Skin of body (tissue), 2 donors: ENCODE measurements around the gene C19orf25. TPM values are rescaled to one million over a fixed set of nuclear protein-coding genes. Genes with fewer than 3 reads are reported as not detected.
"Not testable (repeated sequence)": the region's sequence is repeated elsewhere in the genome, so short reads cannot be mapped to it uniquely, and the experiment has no call there.

Experiments
- DNase-seq: peaks from one replicate; lab custom pipeline; 2025; lab: John Stamatoyannopoulos, UW
- total RNA-seq: library from RNA; depleted of rRNA; stranded (reverse); fragments of >200 nt; gene quantifications from one replicate; pipeline ENCODE4 v1.2.3, GENCODE V29; 2014

The C19orf25 gene
- 11.6 TPM for total RNA-seq

DNA sequence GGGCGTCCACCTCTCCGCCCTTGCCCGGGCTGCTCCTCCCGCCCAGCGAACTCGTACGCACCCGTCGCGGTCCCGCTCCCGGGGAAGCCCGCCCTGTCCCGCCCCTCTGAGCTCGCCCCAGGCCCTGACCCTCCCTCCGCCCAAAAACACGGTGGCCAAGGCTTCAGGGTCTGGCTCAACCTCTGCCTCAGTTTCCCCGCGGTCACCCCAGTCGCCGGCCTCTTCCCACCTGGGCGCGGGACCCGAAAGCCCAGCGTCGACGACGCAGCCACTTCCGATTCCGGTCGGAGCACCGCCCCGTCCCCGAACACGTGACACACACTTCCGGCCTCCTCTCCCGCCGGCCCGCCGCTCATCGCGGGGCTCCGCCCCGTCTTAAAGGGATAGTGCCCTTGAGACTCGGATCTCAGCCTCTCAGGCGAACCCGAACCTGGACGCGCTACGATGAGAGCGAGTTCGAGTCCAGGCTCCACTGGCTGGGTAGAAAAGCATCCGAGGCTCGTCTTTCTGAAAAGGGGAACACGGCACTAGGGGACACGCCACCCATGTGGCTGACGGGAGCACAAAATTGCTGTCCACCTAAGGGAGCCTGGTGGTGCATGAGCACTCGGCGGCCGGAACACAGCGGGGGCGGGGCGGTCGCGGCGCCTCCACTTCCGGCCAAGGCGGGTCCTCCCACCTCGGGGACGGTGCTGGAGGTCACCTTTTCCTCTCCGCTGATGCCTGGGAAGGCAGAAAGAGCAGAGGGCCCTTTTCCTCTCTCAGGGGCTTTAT is at the start of gene C19orf25:
Gene C19orf25 (minus strand): TSS at position 282 of the 774 bp plus-strand sequence. CDS start 312 bp downstream, outside the sequence.
- peak; percentile 84 for DNase-seq

- DNase-seq, result no peak
These were observed 48.8 kb upstream of the C19orf25 start for GRCh38 chr19:1527650-1528309.

GRCh38 chr19:1526979-1527649 is 48.1 kb upstream of the C19orf25 start:
- DNase-seq, result no peak

- no peak for DNase-seq
These were observed 47.2 kb upstream of the C19orf25 start for GRCh38 chr19:1526066-1526778.

DNA sequence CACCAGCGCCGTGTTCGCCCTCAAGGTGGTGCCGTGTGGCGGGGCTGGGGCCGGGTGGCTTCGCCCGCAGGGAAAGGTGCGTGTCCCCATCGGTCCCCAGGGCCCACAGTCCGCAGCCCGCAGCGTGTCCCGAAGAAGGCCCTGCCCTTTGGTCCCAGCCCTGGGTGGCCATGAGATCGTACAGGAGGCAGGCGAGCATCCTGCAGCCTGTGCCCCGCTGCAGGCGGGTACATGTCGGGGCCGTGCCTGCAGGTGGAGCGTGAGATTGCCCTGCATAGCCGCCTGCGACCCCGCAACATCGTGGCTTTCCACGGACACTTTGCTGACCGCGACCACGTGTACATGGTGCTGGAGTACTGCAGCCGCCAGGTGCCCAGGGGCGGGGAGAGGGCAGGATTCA is 46.3 kb upstream of the C19orf25 start:
- no peak for DNase-seq

DNA sequence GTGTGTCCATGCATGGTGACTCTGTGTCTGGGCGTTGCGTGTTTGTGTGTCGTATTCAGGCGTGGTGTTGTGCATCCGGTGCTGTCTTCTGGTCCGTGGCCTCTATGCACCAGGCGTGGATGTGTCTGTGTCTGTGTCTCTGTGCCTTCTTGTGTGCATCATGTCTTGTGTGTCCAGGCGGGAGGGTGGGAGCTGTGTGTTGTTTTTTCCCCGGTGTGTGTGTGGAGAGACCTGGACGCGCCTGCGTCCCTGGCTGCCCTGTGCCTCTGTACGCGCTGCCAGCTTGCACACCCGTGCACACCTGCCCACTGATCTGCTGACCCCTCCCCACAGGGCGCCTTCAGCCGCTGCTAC is 45.9 kb upstream of the C19orf25 start:
- no peak for DNase-seq

- no peak for DNase-seq
These were observed 45.4 kb upstream of the C19orf25 start for GRCh38 chr19:1524287-1524971.

DNA sequence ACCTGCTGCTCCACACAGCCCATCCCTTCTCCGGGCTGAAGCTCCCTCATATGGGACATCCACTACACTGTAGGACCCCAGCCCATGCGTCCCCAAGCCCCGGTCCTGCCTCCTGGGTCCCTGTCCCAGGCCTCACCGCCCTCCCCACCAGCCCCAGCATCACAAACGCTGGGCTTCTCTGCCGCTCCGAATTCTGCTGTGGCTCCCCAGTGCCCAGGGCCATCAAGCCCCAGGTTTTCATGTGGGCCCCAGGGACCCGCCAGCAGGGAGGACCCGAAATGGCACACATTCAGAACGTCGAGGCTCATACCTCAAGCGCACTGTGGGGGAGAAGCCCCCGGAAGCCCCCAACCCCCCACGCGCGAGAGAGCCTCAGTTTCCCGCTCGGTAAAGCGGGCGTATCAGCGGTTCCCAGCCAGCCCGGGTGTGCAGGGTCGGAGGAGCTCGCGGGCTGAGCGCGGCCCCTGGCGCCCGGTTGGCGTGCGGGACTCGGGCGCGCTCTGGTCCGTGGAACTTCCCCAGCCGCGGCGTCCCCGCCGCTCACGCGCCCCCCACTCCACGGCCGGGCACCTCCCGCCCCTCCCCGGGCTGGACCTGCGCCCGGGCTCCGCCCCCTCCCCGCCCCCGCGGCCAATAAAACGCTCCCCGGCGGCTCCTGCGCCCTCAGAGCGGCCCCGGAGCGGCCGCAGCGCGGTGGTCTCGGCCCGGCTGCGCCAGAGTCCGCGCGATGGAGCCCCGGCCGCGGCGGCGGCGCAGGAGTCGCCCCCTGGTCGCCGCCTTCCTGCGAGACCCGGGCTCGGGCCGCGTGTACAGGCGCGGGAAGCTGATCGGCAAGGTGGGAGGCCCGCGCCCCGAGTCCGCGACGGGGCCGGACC is 44.6 kb upstream of the C19orf25 start, which contains the start of gene PLK5:
Gene PLK5 (plus strand): TSS at position 666 of the 875 bp plus-strand sequence. CDS start 2,920 bp downstream, outside the sequence.
- DNase-seq, result no peak

DNA sequence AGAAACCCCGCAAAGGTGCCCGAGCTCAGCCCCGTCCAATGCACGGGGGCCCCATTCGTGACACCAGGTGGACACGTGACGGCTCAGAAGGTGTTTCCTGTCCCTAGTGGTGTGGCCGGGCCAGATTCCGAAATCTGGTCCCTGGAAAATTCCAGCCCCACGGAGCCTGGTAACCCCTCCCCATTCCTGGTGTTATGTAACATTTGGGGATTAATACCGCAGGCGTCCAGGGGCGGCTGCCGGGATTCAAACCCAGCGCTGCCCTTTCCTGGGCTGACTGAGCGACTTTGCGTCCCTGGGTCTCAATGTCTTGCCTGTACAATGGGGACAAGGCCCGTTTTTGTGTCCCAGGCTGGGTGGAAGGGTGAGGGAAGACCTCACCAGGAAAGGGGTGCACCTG is 43.8 kb upstream of the C19orf25 start:
- no peak for DNase-seq

DNA sequence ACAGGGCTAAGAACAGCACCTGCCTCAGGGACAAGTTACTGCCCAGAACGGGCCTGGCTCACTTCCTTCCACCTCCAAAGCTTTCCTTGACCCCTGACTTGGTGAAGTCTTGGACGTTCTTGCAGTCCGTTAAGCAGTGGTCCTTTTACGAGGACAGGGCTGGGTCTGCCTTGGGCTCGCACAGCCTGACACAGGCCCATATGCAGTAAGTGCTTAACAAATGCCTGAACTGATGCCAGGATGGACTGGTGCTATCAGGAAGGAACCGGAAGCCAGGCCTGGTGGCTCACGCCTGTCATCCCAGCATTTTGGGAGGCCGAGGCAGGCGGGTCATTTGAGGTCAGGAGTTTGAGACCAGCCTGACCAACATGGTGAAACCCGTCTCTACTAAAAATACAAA is 43.0 kb upstream of the C19orf25 start:
- DNase-seq, result no peak

- no peak for DNase-seq
These were observed 42.6 kb upstream of the C19orf25 start for GRCh38 chr19:1521636-1522035.

DNA sequence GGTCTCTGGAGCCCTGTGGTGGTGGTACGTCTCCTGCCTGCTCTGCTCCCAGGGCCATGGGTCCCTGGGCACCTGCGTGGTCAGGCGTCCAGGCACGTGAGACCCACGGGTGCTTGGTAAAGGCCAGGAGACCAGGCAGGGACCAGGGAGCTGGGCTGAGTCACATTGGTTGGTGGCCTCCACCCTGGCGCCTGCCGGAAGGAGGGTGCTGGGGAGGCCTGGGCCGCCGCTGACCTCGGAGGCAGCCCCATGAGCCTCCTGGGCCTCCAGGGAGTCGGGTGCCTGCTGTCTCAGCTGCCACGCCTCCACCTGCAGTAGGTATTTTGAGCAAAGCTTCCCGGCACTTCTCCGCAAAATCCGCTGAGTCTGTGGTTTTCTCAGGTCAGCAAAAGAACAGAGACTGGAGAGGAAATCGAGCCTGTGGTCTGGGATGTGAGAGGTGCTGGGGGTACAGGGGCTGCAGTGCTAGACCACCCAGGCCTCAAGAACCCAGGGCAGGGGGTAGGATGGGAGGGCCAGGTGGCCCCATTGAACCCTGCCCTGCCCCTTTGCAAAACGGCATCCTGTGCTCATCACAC is 41.3 kb upstream of the C19orf25 start:
- no peak for DNase-seq

DNA sequence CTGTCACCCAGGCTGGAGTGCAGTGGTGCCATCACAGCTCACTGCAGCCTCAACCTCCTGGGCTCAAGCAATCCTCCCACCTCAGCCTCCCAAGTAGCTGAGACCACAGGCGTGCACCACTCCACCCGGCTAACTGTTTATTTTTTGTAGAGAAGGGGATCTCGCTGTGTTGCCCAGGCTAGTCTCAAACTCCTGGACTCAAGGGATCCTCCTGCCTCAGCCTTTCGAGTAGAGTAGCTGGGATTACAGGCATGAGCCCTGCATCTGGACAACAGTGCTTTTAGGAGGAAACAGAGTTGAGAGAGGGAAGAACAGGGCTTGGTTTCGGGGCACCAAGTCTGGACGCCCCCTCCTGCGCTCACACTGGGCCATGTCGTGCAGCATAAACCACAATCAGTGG is 40.8 kb upstream of the C19orf25 start:
- not testable (repeated sequence) for DNase-seq

DNA sequence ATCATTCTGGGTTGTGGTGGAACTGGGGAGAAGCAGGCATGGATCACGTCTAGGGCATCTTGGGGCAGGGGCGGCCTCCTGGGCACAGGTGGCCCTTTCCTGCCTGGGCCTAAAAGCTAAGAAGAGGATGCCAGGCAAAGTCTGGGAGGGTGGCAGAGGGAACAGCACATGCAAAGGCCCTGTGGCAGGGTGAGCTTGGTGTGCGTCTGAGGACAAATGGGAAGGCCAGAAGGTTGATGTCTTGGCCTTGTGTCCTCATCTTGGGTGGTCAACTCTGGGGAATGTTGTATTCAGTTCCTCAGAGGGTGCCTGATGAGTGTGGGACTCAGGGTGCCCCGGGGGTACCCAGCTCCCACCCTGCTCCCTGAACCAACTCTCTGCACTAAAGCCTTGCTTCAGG is 39.5 kb upstream of the C19orf25 start:
- no peak for DNase-seq

DNA sequence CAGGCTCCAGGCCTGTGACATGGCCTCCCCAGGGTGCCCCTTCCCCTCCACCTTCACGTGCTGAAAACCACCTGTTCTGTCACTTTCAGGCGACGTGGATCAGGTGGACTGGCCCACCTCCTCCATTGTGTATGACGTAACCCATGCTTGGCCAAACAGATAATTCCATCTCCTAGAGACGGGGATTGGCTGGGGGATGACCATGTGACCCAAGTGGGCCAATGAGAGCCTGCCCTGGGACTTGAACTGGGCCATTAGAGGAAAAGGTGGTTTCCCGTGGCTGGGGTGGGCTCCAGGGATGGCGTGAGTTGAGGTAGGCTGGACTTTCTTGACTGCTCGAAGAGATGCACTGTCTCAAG is 37.4 kb upstream of the C19orf25 start:
- DNase-seq, result no peak

DNA sequence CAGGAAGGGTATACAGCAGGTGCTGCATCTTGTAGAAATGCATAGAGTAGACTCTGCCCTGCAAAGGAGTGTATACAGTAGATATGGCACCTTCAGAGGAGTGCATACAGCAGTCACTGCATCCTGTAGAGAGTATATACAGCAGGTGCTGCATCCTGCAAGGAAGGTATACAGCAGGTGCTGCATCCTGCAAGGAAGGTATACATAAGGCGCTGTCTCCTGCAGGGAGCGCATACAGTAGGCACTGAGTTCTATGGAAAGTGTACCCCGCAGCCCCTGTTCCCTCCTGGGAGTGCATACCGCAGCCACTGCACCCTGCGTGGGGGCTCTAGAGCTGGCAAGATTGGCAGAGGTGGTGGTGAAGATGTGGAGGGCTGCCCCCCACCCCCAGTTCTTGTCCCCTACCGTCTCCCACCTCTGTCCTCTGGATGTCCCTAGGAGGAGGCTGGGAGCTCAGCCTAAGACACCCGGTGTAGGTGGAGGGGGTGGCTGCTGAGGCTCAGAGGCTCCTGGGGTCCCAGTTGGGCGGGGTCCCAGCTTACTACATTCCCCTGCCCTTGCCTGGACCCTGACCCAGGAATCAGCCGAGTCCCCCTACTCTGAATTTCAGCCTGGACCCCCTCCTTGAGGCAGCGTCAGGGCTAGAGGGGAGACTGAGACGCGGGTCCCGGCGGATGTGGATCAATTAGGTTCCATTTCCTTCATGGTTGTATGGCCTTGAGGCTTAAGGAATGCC is 36.1 kb upstream of the C19orf25 start:
- DNase-seq, result no peak

DNA sequence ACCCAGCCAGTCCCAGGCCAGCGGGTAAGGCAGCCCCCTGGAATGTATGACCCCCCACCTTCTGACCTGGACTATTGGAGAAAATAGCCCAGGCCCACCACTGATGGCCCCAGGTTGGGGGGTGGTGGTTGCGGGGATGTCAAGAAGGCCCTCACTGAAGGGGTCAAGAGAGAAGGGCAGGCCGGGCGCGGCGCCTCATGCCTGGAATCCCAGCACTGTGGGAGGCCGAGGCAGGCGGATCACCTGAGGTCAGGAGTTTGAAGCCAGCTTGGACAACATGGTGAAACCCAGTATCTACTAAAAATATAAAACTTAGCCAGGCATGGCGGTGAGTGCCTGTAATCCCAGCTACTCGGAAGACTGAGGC is 35.3 kb upstream of the C19orf25 start:
- DNase-seq, result no peak

- peak; percentile 57 for DNase-seq
These were observed 34.7 kb upstream of the C19orf25 start for GRCh38 chr19:1513499-1514294.
